Measurements from ENCODE around the gene ZC3H7A. TPM values are rescaled to one million over a fixed set of nuclear protein-coding genes. Genes with fewer than 3 reads are reported as not detected.

Gene ZC3H7A
- polyA plus RNA-seq, 1 donor, result 50.4 TPM

DNA sequence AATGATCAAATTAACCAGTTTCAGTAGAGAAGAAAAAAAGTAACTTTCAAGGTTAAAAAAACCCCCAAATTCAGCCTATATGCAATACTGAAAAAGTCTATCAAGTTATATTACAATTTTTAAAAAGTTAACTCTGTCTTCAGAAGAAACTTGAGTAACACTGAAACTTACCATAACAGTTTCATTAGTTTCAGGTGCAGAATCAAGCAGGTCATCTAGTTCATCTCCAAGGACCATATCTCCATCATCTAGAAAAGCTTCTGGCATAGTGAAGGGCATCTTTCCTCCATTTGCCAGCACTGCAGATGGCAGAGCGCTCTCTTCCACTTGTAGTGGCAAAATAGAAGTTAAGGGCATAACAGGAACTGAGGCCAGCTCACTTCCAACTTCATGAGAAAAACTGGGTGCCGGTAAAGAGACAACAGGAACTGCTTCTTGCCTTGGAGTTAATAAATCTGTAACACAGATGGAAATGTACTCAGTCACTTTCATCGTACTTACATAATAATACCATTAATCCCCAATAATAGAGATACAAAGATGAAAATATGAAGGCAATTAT is 22.9 kb downstream of the ZC3H7A start:
- H3K27me3 ChIP-seq (ENCODE audit: control insufficient read depth, insufficient read depth, low read length), result no peaks in the 10 kb centered on the region
- no peak for DNase-seq
- H3K27ac ChIP-seq (ENCODE audit: low read length), result no peak overlapping the region
- no peaks in the 10 kb centered on the region for H3K4me1 ChIP-seq (ENCODE audit: control insufficient read depth, insufficient read depth, low read length)
- 100% methylated on average over 1 of the region's 3 CpGs for WGBS (ENCODE audit: insufficient coverage, low lambda C conversion rate)
- H3K9me3 ChIP-seq (ENCODE audit: control insufficient read depth, low read depth, low read length), result no peaks in the 10 kb centered on the region
- H3K4me3 ChIP-seq (ENCODE audit: low read length), result no peak overlapping the region
- peaks cover 68% of the 10 kb centered on the region for H3K36me3 ChIP-seq (ENCODE audit: control insufficient read depth, insufficient read depth, low read length)

DNA sequence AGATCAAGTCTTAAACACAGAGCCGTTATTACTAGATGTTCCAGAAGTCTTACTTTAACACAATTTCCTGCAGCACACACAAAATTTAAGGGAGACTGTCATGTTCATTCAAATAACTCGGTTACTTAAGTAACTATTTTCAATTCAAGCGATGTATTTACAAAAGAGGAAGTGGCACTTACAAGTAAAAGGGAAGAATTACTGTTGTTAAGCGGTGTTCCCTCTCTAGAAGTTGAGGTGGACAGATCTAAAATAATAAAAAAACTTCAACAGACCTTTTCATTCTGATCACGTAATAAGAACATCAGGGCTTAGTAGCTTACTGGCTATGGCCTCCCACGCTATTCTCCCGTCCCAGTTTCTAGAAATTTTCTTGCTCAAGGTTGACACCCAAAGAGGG is 28.2 kb downstream of the ZC3H7A start:
- H3K27me3 ChIP-seq (ENCODE audit: control insufficient read depth, insufficient read depth, low read length), result no peaks in the 10 kb centered on the region
- H3K4me1 ChIP-seq (ENCODE audit: control insufficient read depth, insufficient read depth, low read length), result no peaks in the 10 kb centered on the region
- H3K9me3 ChIP-seq (ENCODE audit: control insufficient read depth, low read depth, low read length), result no peaks in the 10 kb centered on the region
- no peak for DNase-seq
- WGBS (ENCODE audit: insufficient coverage, low lambda C conversion rate), result 87% methylated on average over 3 of the region's 7 CpGs
- no peak overlapping the region for H3K27ac ChIP-seq (ENCODE audit: low read length)
- H3K4me3 ChIP-seq (ENCODE audit: low read length), result no peak overlapping the region
- peaks cover 66% of the 10 kb centered on the region for H3K36me3 ChIP-seq (ENCODE audit: control insufficient read depth, insufficient read depth, low read length)

DNA sequence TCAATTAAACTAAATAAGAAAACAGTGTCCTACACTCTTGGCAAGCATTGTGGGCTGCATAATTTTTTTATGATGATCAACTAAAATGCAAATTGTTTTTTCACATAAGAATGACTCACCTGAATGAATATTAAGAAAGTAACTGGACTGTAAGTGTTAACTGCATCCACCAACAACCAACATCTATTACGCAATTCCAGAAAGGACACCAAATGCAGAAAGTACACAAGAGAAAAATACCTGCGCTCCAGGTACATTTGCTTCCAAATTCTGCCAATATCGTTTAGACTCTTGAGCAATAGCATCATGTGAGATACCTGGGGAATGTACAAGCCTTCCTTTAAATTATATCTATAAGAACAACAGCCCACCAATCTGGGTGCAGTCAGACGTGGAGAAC is 34.6 kb downstream of the ZC3H7A start:
- 95% methylated on average over 3 of the region's 4 CpGs for whole genome bisulfite sequencing (ENCODE audit: insufficient coverage, low lambda C conversion rate)
- Histone ChIP-seq H3K27me3 (ENCODE audit: control insufficient read depth, insufficient read depth, low read length) (no peaks in the 10 kb centered on the region), H3K9me3 (ENCODE audit: control insufficient read depth, low read depth, low read length) (no peaks in the 10 kb centered on the region), H3K4me1 (ENCODE audit: control insufficient read depth, insufficient read depth, low read length) (peaks cover 14% of the 10 kb centered on the region), H3K36me3 (ENCODE audit: control insufficient read depth, insufficient read depth, low read length) (peaks cover 55% of the 10 kb centered on the region), H3K4me3 (ENCODE audit: low read length) (no peak overlapping the region), H3K27ac (ENCODE audit: low read length) (no peak overlapping the region)
- DNase-seq, result no peak

DNA sequence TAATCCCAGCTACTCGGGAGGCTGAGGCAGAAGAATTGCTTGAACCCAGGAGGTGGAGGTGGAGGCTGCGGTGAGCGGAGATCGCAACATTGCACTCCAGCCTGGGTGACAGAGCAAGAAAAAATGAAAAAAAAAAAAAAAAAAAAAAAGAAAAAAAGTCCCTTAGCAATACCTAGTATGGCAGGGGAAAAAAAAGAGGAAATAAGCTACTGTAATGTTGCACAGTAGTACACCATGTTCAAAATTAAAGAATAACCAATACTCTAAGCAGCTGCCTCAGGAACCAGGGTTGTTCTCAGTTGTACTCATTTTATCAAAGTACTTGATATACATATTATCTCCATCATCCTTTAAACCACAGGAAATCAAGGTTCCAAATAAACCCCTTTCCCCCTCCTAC is 37.1 kb downstream of the ZC3H7A start:
- 100% methylated on average over 4 of the region's 4 CpGs for WGBS (ENCODE audit: insufficient coverage, low lambda C conversion rate)
- Histone ChIP-seq H3K4me3 (ENCODE audit: low read length) (no peak overlapping the region), H3K27ac (ENCODE audit: low read length) (no peak overlapping the region), H3K36me3 (ENCODE audit: control insufficient read depth, insufficient read depth, low read length) (peaks cover 55% of the 10 kb centered on the region), H3K27me3 (ENCODE audit: control insufficient read depth, insufficient read depth, low read length) (no peaks in the 10 kb centered on the region), H3K9me3 (ENCODE audit: control insufficient read depth, low read depth, low read length) (no peaks in the 10 kb centered on the region), H3K4me1 (ENCODE audit: control insufficient read depth, insufficient read depth, low read length) (peaks cover 14% of the 10 kb centered on the region)
- no peak for DNase-seq

DNA sequence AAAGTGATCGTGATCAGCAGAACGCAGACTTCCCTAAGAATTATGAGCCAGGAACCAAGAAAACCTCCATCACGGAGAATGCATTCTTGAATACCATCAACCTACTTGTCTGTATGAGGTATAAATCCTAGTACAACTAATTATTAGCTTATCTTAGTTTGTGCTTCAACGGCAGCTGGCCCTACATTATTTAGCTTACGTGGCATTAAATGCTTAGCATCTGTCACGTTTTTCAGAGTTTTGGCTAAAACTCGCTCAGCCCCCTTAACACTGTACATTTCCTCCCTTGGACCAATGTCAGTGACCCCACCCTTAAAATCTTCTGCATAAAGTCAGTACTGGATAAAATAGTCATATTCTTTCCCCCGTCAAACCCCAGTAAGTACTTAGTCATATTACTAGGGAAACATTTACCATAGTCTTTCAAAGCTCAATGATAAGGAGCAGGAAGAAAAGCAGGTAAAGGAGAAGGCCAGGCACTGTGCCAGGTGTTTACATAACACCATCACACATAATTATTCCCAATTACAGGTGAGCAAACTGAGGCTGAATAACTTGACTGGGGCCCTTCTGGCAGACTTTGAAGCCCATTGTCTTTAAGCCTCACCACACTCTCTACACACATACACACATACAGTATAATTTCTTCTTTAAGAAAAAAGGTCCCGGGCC is 37.8 kb downstream of the ZC3H7A start:
- 68% methylated on average over 4 of the region's 9 CpGs for WGBS (ENCODE audit: insufficient coverage, low lambda C conversion rate)
- Histone ChIP-seq H3K27ac (ENCODE audit: low read length) (no peak overlapping the region), H3K27me3 (ENCODE audit: control insufficient read depth, insufficient read depth, low read length) (no peaks in the 10 kb centered on the region), H3K4me1 (ENCODE audit: control insufficient read depth, insufficient read depth, low read length) (peaks cover 14% of the 10 kb centered on the region), H3K4me3 (ENCODE audit: low read length) (no peak overlapping the region), H3K36me3 (ENCODE audit: control insufficient read depth, insufficient read depth, low read length) (peaks cover 59% of the 10 kb centered on the region), H3K9me3 (ENCODE audit: control insufficient read depth, low read depth, low read length) (no peaks in the 10 kb centered on the region)
- peak; percentile 66 to 83 for DNase-seq

DNA sequence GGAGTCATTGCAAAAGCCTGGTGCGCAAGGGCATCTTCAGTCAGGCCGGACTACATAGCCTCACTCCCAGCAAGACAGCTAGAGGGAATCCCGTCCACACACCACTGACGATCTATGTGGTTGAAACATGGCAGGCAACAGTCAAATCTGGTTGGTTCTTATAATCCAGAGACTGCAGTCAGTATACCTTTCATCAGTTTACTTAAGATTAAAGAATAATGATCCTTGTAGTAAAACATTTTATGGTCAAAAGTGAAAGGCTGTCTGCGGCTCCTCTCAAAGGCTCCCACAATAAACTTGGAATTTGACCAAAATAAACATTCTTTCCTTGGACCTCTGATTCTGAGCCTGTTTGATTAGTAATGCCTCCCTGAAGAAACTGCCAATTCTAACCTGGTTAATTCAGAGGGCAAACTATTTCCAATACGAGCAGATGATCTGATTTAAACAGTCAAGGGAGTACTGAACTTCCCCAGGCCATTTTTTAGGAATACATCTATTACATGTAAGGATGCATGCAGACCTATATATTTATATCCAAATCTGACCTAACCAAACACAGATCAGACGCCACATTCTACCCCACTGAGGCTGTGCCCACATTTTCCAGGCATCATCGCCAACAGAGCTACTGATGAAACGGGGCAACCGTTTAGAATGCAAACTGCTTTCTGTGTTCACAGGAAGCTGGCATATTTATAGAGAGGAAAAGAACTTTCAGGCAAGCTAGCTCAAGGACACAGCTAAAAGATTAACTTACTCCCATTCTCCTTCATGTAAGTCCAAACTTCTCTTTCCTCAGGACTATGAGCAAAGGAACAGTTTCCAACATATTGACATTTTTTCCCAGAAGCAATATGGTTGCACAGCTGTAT is 39.1 kb downstream of the ZC3H7A start:
- WGBS (ENCODE audit: insufficient coverage, low lambda C conversion rate), result no CpG with 5 or more reads among the region's 10 CpGs
- peak; percentile 41 to 70 for DNase-seq
- no peaks in the 10 kb centered on the region for H3K9me3 ChIP-seq (ENCODE audit: control insufficient read depth, low read depth, low read length)
- peaks cover 14% of the 10 kb centered on the region for H3K4me1 ChIP-seq (ENCODE audit: control insufficient read depth, insufficient read depth, low read length)
- H3K27ac ChIP-seq (ENCODE audit: low read length), result no peak overlapping the region
- peaks cover 65% of the 10 kb centered on the region for H3K36me3 ChIP-seq (ENCODE audit: control insufficient read depth, insufficient read depth, low read length)
- H3K27me3 ChIP-seq (ENCODE audit: control insufficient read depth, insufficient read depth, low read length), result no peaks in the 10 kb centered on the region
- no peak overlapping the region for H3K4me3 ChIP-seq (ENCODE audit: low read length)

DNA sequence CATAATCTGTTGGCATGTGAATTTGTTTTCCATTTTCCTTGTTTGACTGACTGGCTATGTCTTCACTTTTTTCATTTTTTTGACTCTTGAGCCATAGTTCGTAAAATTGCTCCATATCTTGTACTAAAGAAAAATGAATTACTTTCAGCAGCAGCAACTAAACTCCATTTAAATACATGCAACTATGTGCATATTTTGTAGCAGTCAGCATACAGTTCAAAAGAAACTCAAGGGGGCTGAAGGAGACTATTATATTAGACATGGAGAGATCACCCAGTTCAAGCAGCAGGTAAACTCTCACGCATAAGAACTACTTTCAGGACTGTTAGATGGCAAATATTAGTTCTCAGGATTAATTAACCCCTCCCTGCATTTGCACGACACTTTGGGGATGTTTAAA is 40.8 kb downstream of the ZC3H7A start:
- Histone ChIP-seq H3K9me3 (ENCODE audit: control insufficient read depth, low read depth, low read length) (no peaks in the 10 kb centered on the region), H3K27ac (ENCODE audit: low read length) (no peak overlapping the region), H3K27me3 (ENCODE audit: control insufficient read depth, insufficient read depth, low read length) (no peaks in the 10 kb centered on the region), H3K36me3 (ENCODE audit: control insufficient read depth, insufficient read depth, low read length) (peaks cover 67% of the 10 kb centered on the region), H3K4me3 (ENCODE audit: low read length) (no peak overlapping the region), H3K4me1 (ENCODE audit: control insufficient read depth, insufficient read depth, low read length) (peaks cover 14% of the 10 kb centered on the region)
- DNase-seq, result no peak
- WGBS (ENCODE audit: insufficient coverage, low lambda C conversion rate), result 100% methylated on average over 2 of the region's 3 CpGs

DNA sequence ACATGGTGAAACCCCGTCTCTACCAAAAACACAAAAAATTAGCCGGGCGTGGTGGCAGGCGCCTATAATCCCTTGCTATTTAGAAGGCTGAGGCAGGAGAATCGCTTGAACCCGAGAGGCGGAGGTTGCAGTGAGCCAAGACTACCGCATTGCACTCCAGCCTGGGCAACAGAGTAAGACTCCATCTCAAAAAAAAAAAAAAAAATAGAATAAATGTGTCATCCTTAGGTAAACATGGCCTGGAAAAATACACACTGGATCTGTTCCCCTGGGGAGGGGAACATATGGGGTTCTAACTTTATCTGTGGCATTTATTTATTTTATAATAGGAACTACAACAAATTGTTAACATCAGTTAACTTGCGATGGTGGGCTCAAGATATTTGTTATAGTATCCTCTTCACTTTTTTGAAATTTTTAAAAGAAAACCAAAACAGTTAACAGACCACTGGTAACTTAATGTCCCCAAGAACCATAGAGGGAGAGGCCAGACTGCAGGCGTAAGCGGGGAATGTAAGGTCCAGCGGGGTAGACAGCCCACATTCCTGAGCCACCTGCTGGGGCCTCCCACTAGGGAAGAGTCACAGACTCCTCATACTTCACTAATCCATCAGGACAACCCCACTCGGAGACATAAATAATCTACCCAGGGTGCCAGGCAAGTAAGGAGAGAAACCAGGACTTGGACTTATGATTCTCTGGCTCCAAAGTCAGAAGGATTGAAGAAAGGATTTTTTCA is 41.9 kb downstream of the ZC3H7A start:
- Histone ChIP-seq H3K4me1 (ENCODE audit: control insufficient read depth, insufficient read depth, low read length) (peaks cover 14% of the 10 kb centered on the region), H3K36me3 (ENCODE audit: control insufficient read depth, insufficient read depth, low read length) (peaks cover 66% of the 10 kb centered on the region), H3K27me3 (ENCODE audit: control insufficient read depth, insufficient read depth, low read length) (no peaks in the 10 kb centered on the region), H3K9me3 (ENCODE audit: control insufficient read depth, low read depth, low read length) (no peaks in the 10 kb centered on the region), H3K4me3 (ENCODE audit: low read length) (no peak overlapping the region), H3K27ac (ENCODE audit: low read length) (no peak overlapping the region)
- DNase-seq, result no peak
- WGBS (ENCODE audit: insufficient coverage, low lambda C conversion rate), result no CpG with 5 or more reads among the region's 13 CpGs

DNA sequence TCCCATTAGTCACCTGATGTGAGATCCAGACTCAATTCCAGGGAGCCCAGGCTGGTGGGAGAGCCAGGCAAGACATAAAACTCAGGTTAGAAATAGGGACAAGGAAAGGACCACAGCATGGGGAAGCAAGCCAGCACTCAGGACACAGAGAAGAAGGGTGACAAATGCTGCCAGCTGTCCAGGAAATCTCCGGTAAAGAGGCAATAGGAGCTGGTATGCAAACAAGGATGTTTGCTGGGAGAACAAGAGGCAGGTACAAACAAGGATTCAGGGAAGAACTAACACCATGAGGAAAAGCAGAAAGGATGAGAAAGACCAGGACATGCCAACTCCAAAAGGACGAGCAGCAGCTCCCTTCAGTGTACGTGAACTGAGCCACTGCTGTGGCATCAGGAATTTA is 44.2 kb downstream of the ZC3H7A start:
- Histone ChIP-seq H3K4me1 (ENCODE audit: control insufficient read depth, insufficient read depth, low read length) (peaks cover 12% of the 10 kb centered on the region), H3K27me3 (ENCODE audit: control insufficient read depth, insufficient read depth, low read length) (no peaks in the 10 kb centered on the region), H3K4me3 (ENCODE audit: low read length) (no peak overlapping the region), H3K36me3 (ENCODE audit: control insufficient read depth, insufficient read depth, low read length) (peaks cover 64% of the 10 kb centered on the region), H3K9me3 (ENCODE audit: control insufficient read depth, low read depth, low read length) (no peaks in the 10 kb centered on the region), H3K27ac (ENCODE audit: low read length) (no peak overlapping the region)
- no peak for DNase-seq
- WGBS (ENCODE audit: insufficient coverage, low lambda C conversion rate), result no CpG with 5 or more reads among the region's 3 CpGs

DNA sequence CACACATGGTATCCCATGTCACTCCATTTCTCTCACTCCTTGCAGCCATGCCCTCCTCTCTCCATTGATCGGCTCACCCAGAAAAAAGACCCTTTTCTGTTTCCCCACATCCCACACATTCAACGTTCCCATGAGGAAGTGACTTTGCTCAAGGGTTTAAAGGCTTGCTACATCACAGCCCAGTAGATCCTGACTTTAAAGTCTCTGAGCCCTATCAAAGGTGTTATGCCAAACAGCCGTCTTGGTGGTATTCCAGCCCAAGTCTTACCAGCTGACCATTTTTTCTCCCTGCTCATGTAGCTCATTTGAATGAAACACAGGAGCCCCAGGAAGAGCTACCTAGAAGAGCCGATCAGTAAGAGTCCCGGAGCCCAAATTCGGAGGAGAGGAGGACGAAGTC is 47.0 kb downstream of the ZC3H7A start:
- Histone ChIP-seq H3K36me3 (ENCODE audit: control insufficient read depth, insufficient read depth, low read length) (peaks cover 43% of the 10 kb centered on the region), H3K27ac (ENCODE audit: low read length) (no peak overlapping the region), H3K9me3 (ENCODE audit: control insufficient read depth, low read depth, low read length) (no peaks in the 10 kb centered on the region), H3K27me3 (ENCODE audit: control insufficient read depth, insufficient read depth, low read length) (no peaks in the 10 kb centered on the region), H3K4me3 (ENCODE audit: low read length) (no peak overlapping the region), H3K4me1 (ENCODE audit: control insufficient read depth, insufficient read depth, low read length) (peaks cover 26% of the 10 kb centered on the region)
- 100% methylated on average over 3 of the region's 7 CpGs for WGBS (ENCODE audit: insufficient coverage, low lambda C conversion rate)
- no peak for DNase-seq
